ENCODE measurements around the gene RTKN. TPM values are rescaled to one million over a fixed set of nuclear protein-coding genes. Genes with fewer than 3 reads are reported as not detected.

The RTKN gene
- total and polyA plus RNA-seq, 9 of the 15 experiments (the other 6 are each of a cell fraction or from before 2014, with no cell fraction given) = 0.14 to 6.9 (median 3.6) TPM

DNA sequence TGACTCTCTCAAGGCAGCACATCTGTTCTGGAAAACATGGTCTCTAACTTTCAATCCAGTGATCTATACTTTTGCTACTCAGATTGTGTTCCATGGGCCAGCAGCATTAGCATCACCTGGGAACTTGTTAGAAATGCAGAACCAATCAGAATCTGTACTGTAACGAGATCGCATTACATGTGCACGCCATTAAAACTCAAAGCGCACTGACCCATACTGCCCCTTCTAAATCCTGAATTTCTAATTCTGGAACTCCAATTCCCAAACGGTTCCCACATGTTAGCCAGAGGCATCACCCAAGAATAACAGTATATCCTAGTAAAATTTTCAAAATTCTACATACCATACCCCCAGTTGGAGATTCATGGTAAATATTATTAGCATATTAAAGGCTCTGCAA lies 51.1 kb downstream of the RTKN start (continued):
- TF ChIP-seq NCOR1 (IDR thresholded peaks at IDR 0.05) (no peak), USF1 (CRISPR knock-in tag; IDR thresholded peaks at IDR 0.05) (no peak), HEY1 (CRISPR knock-in tag; IDR thresholded peaks at IDR 0.05; ENCODE audit: borderline replicate concordance) (no peak)

DNA sequence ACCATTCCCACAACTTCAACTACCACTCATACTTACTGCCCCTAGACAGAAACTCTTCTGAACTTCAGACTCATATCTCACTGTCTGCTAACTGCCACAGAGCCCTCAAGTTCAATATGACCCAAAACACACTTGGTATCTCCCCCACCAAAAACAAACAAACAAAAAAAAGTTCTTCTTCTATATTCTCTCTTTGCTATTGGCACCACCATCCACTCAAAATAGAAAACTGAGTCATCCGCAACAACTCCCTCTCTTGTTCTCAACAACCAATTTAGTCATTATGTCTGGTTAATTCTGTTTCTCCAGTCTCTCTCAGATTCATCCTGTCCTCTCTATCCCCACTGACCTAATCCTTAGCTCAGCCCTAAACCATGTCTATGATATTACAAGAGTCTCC lies 54.4 kb downstream of the RTKN start:
- H3K4me3 ChIP-seq = no peak overlapping the region
- H2AFZ ChIP-seq (ENCODE audit: low read depth, low read length) = no peak overlapping the region
- H3K27ac ChIP-seq (ENCODE audit: extremely low read depth, low read depth, low read length) = no peak overlapping the region
- no peak for DNase-seq (ENCODE audit: extremely low read depth in 1 of 4, low spot score in 3 of 4)
- intact Hi-C loops (cut with micrococcal nuclease) = no loop called here
- H3K9me1 ChIP-seq (ENCODE audit: control insufficient read depth, insufficient read depth, low read length) = no peaks in the 10 kb centered on the region
- H3K27me3 ChIP-seq (ENCODE audit: control insufficient read depth in 2 of 2, insufficient read depth in 2 of 2, low read length in 2 of 2) = no peaks in the 10 kb centered on the region
- POLR2A ChIA-PET = interaction anchor here (0.7 to 1.1 kb wide), 2 partner anchors 12 to 167 kb away, joined by 3 read pairs; no protein-coding TSS in a partner anchor
- no TSS peak for BruUV-seq (replicated peaks)
- 100% methylated on average over 1 of the region's 1 CpG for WGBS (ENCODE audit: insufficient coverage, low coverage, missing lambda C conversion rate)
- in situ Hi-C loops (cut with MboI) = no loop called here
- no peak overlapping the region for H3K9ac ChIP-seq (ENCODE audit: insufficient read depth in 1 of 2, low read depth in 2 of 2, low read length in 2 of 2)
- ATAC-seq = no peak
- no peaks in the 10 kb centered on the region for H3K9me3 ChIP-seq (replicated peaks; ENCODE audit: control insufficient read depth, insufficient read depth, low read depth, low read length)
- no peak for TF ChIP-seq POLR2A (conservative IDR thresholded peaks at IDR 0.05)
- TF ChIP-seq, protein P1, sequence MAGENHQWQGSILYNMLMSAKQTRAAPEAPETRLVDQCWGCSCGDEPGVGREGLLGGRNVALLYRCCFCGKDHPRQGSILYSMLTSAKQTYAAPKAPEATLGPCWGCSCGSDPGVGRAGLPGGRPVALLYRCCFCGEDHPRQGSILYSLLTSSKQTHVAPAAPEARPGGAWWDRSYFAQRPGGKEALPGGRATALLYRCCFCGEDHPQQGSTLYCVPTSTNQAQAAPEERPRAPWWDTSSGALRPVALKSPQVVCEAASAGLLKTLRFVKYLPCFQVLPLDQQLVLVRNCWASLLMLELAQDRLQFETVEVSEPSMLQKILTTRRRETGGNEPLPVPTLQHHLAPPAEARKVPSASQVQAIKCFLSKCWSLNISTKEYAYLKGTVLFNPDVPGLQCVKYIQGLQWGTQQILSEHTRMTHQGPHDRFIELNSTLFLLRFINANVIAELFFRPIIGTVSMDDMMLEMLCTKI (IDR thresholded peaks at IDR 0.05; ENCODE audit: partially characterized antibody) = no peak
- TF ChIP-seq, protein P2, sequence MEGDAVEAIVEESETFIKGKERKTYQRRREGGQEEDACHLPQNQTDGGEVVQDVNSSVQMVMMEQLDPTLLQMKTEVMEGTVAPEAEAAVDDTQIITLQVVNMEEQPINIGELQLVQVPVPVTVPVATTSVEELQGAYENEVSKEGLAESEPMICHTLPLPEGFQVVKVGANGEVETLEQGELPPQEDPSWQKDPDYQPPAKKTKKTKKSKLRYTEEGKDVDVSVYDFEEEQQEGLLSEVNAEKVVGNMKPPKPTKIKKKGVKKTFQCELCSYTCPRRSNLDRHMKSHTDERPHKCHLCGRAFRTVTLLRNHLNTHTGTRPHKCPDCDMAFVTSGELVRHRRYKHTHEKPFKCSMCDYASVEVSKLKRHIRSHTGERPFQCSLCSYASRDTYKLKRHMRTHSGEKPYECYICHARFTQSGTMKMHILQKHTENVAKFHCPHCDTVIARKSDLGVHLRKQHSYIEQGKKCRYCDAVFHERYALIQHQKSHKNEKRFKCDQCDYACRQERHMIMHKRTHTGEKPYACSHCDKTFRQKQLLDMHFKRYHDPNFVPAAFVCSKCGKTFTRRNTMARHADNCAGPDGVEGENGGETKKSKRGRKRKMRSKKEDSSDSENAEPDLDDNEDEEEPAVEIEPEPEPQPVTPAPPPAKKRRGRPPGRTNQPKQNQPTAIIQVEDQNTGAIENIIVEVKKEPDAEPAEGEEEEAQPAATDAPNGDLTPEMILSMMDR (IDR thresholded peaks at IDR 0.05 in 2 of 3, conservative IDR thresholded peaks at IDR 0.05 in 1 of 3; ENCODE audit: insufficient read depth in 2 of 3, low read depth in 1 of 3, low read length in 3 of 3) = no peak
- FAIRE-seq = no peak
- no peak overlapping the region for H3K4me2 ChIP-seq (ENCODE audit: insufficient read depth, low read length)
- 0 out of 2 replicates have a peak, but pooled peaks cover 3% of the 10 kb centered on the region for H4K20me1 ChIP-seq (replicated peaks; ENCODE audit: control insufficient read depth, insufficient read depth, low read length)
- H3K79me2 ChIP-seq (ENCODE audit: control insufficient read depth, insufficient read depth, low read length) = peaks cover 29% of the 10 kb centered on the region
- peaks cover 2 to 26% of the 10 kb centered on the region in 2 experiments; a peak in 3 of 5 replicates for H3K4me1 ChIP-seq (replicated peaks in 1 of 2; ENCODE audit: control insufficient read depth in 2 of 2, insufficient read depth in 2 of 2, low read length in 2 of 2)
- CTCF ChIA-PET (ENCODE audit: low intra/inter-chr PET ratio) = no interaction called here
- peaks cover 12% of the 10 kb centered on the region; the same call in 2 of the 3 replicates for H3K36me3 ChIP-seq (ENCODE audit: control insufficient read depth, insufficient read depth, low read length)

All from K562 (cell line).